GM18520 (cell line): ENCODE measurements around the gene OR6F1.
"Not testable (repeated sequence)": the region's sequence is repeated elsewhere in the genome, so short reads cannot be mapped to it uniquely, and the experiment has no call there.

Source experiments
- ATAC-seq: cut with Tn5 transposase; IDR thresholded peaks from one replicate; pipeline ENCODE4 v1.9.1; 2021; ENCODE audit not compliant: unreplicated experiment

OR6F1 gene

DNA sequence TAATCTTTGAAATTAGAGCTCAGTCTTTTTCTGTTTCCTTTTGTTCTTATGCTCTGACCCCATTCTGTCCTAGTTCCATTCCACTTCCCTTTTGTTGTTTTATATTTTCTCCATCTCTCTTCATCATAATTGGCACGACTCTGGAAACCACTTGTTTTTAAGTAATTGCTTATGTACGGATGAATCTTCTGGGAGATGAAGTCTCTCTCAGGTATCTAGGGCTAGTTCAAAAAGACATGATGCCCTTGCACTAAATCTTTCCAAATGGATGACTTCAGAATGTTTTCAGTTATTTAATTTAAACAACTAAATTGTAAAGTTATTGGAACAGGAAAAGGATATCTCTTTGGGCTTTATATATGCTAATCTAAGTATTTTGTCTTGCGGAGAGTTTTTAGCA, at the start of gene OR6F1:
Gene OR6F1, minus strand, starts transcription at position 101 of the 400 bp plus-strand sequence. CDS start 3,891 bp downstream, outside the sequence.
- ATAC-seq = no peak

- ATAC-seq = no peak
Observed at GRCh38 chr1:247760456-247760855, 44.0 kb upstream of the OR6F1 start, which contains the start of gene OR1C1. Gene OR1C1, minus strand, starts transcription at chr1:247760556. Its CDS starts 2,150 bp downstream, at chr1:247758406.

DNA sequence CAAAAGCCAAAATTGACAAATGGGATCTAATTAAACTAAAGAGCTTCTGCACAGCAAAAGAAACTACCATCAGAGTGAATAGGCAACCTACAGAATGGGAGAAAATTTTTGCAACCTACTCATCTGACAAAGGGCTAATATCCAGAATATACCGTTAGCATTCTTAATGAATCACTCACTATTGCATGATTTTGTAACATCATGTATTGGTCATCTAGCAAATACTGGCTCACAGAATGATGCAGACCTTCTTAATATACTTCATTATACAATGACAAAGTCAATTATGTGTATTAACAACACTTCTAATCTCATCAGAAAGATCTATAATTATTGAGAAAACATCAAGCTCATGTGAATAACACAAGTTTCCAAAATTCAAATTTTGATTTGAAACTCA, 37.9 kb upstream of the OR6F1 start:
- ATAC-seq = not testable (repeated sequence)

GRCh38 chr1:247749870-247750269, 33.4 kb upstream of the OR6F1 start:
- no peak for ATAC-seq

DNA sequence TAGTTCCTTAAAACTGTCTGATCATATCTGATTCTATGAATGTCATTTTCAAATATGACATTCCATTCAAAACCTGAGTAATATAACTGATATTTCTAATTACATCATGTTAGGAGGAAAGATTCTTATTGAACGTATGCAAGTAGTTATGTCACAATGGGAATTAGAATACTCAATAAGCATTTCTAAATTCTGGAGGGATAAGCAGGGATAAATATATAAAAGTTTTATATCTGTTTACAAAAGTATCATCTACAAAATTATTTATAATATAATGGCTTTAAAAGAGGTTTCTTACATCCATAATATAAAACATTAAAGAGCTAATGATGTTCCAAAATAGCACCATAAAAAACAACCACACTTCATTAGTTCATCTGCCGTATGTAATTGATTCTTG, 31.6 kb upstream of the OR6F1 start, which contains the start of gene OR14A2:
Gene OR14A2, minus strand, starts transcription at position 101 of the 400 bp plus-strand sequence.
- ATAC-seq = no peak

DNA sequence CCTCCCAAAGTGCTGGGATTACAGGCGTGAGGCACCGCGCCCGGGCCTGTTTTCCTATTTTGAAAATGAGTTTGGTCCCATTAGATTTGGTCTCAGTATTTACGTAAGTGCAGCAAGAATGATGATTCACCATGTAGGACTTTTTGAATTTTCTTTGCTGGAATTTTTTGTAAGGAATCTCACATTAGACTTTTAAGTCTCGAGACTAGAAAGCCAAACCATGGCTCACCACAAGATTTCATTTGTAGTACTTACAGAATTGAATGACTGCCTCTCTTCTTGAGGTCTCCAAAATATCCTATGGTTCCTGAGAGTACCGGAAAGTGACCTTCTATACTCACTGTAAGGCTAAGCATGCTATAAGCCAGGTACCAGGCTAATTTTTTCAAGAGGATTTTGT, 31.2 kb upstream of the OR6F1 start:
- ATAC-seq = no peak

DNA sequence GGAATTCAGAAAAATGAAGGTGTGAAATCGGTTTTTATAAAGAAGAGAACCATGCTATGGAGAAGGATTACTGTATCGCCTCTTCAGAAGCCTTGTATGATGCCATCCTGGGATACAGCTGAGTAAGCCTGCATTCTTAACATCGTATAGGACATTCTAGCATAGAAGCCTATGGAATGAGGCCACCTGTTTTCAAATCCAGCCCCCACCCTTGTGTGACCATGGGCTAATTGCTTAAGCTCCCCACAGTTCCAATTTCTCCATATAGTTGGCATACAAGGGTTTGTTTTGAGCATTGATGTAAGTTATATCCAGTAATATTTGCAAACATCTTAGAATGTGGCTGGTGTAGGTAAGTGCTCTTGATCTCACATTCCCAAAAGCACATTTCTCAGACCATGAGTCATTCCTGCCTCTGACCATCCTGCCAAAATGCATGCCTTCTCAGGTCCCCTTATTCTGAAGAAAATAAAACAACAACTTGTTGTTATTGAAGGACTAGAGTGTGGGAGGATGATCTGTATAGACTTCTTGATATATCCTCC, 30.0 kb upstream of the OR6F1 start:
- ATAC-seq = no peak

GRCh38 chr1:247742215-247742760, 25.8 kb upstream of the OR6F1 start:
- ATAC-seq = not testable (repeated sequence)

DNA sequence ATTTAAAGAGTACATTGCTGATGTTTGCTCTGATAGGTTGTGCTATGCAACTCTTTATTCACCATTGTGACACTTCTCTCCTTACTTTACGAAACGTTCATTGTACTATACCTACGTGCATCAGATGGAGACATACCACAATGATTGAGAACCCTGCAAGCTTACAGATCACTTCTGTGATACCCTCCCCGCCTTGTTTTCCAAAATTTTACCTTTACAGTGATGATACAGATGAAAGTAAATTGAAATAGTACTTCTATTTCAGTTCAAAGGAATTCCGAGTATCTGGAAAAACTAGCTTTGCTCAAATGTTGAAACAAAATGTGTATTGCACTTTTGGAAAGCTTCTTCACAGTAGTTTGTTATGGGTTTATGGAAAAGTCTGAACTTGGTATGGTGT, 25.3 kb upstream of the OR6F1 start:
- ATAC-seq = no peak

- no peak for ATAC-seq
Observed at GRCh38 chr1:247740721-247741120, 24.3 kb upstream of the OR6F1 start.

DNA sequence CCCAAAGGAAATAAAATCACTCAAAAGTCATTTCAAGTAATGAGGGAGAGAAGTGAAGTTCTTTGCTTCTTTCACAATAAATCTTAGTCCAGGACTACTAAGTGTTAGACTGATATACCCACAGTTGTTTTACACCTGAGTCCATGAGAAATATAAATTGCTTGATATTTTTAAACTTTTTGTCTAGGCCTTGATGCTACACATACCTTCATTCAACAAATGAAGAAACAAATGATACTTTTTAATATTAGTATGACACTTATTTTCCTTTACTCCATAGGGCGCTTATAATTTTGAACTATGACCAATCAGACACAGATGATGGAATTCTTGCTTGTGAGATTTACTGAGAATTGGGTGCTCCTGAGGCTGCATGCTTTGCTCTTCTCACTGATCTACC, 21.9 kb upstream of the OR6F1 start, which contains the start of gene OR14K1:
Gene OR14K1, plus strand, starts transcription at position 301 of the 400 bp plus-strand sequence. Its CDS starts 0 bp downstream, at position 301.
- no peak for ATAC-seq

GRCh38 chr1:247721222-247721621, 4.8 kb upstream of the OR6F1 start:
- ATAC-seq = no peak

GRCh38 chr1:247713753-247714152, 2.7 kb downstream of the OR6F1 start:
- no peak for ATAC-seq

- not testable (repeated sequence) for ATAC-seq
Observed at GRCh38 chr1:247710681-247711080, 5.8 kb downstream of the OR6F1 start.

DNA sequence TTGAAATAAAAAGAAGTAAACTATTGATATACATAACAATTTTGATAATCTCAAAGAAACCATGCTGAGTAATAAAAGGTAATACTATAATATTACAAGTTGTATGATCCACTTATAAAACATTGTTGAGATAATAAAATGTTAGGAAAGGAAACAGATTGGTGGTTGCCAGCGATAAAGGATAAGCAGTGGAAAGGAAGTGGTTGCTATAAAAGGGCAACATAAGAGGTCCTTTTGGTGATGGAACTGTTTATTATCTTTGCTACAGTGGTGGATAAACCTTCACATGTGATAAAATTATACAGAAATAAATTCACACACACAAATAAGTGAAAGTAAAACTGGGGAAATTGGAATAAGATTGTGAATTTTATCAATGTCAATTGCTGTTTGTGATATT, 15.1 kb downstream of the OR6F1 start:
- no peak for ATAC-seq

DNA sequence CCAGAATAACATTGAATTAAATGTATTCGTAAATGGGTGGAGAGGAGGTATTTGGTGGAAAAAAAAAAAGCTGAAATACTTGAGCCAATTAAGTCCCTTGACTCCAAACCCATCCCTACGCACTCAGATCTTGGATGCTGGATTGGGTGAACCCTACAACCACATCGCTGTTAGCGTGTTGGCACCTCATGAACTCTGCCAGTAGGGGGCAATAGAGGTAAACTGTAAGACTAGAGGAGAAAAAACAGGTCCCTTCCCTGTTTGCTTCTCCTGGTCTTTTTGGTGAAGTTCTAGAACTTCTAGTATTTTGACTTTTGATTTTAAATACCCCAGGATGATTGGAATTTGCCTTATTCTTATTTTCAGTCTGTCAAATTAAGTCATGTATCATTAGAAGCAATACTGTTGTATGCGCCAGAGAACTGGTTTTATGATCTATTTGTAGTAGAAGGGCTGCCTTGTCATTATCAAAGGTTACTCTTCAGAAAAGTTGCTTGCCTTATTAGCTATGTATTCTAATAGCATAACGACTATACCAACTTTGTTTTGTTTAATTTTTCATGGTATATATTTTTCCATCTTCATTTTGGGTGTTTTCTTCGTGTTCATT, 35.1 kb downstream of the OR6F1 start:
- no peak for ATAC-seq

DNA sequence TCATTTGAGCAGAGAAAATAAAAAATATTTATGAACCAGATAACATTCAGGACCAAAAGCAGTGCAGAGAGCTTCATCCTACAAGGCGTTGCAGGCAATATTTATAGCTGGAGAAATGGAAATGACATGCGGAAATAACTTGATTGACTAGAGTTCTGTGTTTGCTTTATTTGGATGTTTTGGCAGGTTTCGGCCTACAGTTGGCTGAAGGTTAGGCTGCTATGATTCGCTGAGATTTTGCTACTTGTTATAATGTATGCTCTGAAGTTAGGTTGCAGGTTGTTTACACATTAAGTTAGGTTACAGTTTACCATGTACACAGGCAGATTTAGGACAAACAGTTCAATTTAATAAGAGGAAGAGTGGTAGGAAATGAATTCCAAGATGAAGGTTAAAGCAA, 36.3 kb downstream of the OR6F1 start:
- no peak for ATAC-seq

- no peak for ATAC-seq
Observed at GRCh38 chr1:247679639-247680038, 36.8 kb downstream of the OR6F1 start, which contains the start of gene OR13G1. Gene OR13G1, minus strand, starts transcription at chr1:247679739. Its CDS starts 6,698 bp downstream, at chr1:247673041.

DNA sequence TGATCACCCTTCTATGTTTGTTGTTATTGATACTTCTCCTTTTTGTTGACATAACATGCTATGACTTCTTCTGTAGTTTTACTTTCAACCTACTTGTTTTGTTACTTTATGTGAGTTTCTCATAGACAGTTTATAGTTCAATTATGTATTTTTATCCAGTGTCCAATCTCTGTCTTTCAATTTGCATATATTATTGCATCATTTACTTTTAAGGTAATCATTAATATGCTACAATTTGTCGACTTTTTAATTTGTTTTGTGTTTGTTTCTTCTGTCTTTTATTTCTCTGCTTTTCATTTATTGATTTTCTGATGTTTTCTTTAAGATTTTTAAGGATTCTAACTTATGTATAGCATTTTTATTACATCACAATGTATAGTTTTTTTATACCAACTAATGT, 47.2 kb downstream of the OR6F1 start:
- ATAC-seq = no peak
